NOMO-1 treated with dmso at 0.1 percent for 144 hours (cell line): ENCODE results near the gene STIMATE.
A peak's percentile ranks its signal among the peaks of the same experiment; 100 is the strongest.

Experiments
- DNase-seq: peaks from one replicate; lab custom pipeline; 2025; ENCODE audit not compliant: unreplicated experiment; lab: John Stamatoyannopoulos, UW

Gene STIMATE

DNA sequence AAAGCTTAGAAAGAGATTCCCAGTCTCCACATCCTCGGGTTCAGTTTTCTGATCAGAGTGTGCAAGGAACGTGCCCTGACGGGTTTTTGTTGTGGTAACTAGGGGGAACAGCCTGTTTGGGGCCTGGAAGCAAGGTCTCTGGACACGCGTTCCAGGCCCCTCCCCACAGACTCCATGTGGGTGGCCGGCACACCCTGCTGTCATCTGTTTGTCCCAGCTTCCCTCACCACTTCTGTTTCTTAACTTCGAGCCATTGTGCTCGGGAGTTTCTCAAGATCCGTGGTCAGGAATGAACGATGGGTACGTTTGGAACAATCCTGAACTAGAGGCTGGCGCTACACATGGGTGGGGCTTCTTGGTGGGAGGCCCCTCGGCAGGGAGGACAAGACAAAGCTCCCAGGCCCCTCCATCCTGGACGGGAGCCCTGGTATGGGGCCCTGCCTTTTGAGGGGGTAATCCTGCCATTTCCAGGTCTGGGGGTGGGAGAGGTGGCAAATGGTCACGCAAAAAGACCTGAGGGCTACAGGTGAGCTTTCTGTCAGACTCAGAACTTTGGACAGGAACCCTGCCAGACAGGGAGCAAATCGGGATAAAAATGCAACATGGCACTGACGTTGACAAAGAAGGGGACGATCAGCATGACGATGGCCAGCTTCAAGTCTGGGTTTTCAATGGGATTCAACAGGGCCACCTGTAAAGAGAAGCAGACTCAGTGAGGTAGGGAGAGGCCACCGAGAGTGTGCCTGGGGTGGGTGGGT lies 54.1 kb downstream of the STIMATE start:
- DNase-seq = no peak

GRCh38 chr3:52842424-52842823 lies 54.9 kb downstream of the STIMATE start:
- no peak for DNase-seq

DNA sequence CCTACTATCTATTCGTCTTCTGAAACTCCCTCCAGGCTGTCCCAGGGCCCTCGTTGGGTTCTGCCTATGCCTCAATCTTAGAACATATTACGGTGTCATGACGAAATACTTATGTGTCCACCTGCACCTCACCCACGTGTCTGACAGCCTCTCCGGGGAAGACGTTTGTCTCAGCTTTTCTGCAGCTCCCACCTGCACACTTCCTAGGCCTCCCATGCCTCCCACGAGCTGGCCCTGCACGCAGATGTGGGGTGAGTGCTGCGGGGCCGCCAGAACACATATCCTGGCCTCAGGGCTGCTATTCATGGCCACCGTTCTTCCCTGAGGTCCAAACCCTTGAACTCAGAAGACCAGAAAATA lies 55.4 kb downstream of the STIMATE start:
- DNase-seq = no peak

DNA sequence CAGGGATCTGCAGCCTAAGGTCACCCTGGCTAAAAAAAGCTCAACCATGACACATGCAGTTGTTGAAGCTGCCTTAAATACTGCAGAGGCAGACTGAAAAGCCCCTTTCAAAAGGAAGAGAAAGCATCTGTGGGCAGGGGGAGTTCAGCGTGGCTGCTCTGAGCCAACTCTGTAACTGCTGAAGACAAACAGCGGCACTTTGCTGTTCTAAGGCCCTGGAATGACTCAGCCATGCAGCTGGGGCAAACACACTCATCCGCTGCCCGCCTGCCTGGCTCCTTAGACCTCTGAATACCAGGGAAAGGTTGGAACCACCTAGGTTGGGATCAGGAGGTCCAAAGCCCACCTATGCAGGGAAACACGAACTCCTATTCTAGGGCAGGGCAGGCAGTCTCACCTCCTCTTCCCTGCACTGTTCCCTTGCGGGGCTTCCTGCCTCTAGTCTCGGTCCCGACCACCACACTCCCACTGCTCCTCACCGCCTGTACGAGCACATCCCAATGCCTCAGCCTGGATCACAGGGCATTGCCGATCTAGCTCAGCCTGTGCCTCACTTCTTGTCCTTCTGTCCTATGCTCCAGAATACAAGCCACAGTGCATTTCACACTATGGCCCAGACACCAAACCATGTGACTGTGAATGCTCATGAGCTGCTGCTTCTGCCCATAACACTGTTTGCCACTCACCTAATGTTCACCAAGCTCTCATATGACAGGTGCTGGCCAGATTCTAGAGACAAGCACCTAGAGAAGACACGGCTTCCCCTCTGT lies 56.0 kb downstream of the STIMATE start:
- DNase-seq = no peak

DNA sequence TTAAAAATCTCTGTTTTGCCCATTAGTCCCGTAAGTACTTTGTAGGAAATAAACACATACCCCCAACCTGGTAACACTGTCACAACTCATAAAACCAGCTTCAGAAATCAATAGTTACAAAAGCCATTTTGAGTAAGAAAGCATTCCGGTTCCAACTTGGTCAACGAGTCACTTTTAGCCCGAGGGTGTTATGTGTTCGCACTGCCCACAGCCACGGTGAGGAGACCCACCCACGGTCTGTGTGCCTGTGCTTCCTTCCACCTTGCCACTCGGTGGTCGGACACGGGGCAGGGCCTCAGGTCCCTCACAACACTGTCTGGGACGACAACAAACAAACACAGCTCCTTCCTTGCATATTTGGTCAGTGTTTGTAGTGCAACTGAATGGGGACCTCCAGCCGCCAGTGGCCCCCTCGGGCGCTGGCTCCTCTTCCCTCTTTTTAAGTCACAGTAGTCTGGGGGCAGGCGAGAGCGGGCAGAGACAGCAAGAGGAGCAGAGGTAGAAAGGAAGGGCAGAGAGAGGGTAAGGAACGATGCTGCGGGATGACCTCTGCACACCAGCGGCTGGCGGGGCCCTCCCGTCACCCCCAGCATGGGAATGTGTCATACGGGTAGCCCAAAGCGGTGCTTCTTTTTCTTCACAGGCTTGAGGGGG lies 57.3 kb downstream of the STIMATE start:
- no peak for DNase-seq

DNA sequence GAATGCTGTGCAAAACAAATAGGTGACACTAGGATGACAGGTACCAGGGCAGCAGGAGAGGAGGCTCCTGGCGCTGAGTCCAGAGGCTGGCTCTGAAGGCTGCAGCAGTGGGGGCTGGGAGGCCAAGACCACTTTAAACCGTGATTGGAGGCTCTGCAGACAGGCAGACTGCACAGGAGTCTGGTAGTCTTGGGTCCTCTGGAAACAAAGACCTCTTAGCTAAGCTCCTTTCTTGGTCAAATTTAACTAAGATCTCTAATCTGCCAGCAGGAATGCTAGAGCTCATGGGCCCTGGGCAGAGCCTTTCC lies 58.1 kb downstream of the STIMATE start:
- no peak for DNase-seq

DNA sequence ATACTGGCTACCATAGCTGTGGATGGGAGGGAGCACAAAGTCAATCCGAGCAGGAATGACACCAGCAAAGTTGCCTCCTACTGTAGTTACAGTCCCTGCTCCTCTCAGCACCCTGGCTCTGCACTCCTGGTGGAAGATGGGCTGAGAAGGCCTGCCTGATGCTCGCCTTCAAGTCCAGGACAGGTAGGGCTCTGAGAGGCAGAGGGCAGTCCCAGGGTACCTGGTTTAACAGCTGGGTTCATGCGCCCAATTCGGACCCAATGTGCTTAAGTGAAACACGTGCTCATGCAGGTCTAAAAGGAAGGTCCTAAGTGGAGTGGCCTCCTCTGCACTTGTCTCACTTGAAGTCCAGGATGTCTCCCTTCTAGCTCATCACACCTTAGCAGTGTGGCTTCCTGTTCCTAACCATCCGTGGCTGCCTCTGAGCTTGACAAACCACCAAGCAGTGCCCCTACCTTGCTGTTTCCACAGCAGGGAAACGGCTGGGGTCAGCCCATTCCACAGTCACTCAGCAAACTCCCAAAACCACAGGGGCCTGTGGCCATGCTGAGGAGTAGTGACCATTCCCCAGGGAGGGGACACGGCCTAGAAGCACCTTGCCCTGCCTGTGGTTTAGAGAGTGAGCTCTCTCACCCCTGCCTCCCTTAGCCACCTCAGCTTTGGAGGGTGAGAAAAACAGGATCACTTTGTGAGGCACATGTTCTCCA lies 58.6 kb downstream of the STIMATE start:
- no peak for DNase-seq

DNA sequence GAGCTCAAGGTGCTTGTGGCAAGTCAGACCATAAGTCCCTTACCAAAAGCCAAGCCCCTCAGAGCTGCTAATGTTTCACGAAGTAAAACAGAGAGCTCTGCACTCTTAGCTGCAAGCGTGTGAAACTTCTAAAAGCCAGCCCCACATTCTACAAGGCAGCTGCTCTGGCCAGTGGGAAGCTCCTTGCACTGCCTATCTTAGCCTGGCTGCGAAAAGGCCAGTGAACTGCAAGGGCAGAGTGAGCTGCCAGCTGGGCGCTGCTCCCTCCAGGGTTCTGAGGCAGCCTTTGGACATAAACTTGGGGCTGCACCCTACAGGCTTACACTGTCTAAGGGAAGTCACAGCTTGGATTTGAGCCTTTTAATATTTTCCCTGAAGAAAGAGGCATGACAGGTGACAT lies 60.4 kb downstream of the STIMATE start:
- no peak for DNase-seq

DNA sequence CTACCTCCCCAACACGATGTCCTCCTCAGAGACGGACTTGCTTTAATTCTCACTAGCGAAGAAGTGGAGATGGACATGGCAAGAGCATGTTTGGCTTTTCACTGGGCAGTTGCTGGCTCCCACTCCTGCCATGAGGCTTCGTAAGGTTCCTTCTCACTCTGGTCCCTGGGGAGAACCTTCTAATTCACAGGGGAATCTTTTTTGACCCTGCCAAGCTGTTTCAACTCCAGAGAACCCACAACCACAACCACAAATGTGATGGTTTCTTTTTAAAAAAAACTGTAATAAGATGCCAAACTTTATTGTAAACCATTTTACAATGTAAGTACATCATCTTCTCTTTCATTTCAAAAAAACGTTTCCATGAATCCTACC lies 60.9 kb downstream of the STIMATE start:
- no peak for DNase-seq

DNA sequence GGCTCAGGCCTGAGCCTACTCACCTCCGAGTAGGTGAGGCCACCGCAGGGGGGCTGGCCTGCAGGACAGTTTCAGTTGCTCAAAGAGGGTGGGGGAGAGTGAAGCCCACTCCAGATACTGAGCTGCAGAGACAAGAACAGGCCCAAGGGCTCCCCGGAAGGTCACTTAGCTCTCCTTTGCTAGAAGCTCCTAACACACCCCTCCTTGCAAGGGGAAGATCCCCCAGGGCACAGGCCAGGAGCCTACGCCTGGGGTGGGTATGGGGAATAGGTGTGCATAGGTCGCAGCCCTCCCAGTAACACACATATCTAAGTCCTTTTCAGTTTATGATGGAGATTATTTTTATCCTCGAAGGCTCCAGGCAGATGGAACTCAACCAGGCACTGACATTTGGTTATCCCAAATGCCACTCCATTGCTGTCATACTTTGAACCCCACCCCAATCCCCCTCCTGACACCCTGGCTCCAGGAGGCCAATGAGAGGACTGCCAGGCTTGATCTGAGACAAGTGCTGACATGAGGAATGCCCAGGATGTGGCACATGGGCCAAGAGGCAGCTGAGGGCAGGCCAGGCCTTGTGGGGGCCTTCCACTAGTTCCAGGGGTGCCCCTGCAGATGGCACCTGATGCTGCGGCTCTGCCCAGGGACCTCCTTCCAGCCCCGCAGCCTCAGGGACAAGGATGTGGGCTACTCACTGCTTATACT lies 61.4 kb downstream of the STIMATE start:
- no peak for DNase-seq

DNA sequence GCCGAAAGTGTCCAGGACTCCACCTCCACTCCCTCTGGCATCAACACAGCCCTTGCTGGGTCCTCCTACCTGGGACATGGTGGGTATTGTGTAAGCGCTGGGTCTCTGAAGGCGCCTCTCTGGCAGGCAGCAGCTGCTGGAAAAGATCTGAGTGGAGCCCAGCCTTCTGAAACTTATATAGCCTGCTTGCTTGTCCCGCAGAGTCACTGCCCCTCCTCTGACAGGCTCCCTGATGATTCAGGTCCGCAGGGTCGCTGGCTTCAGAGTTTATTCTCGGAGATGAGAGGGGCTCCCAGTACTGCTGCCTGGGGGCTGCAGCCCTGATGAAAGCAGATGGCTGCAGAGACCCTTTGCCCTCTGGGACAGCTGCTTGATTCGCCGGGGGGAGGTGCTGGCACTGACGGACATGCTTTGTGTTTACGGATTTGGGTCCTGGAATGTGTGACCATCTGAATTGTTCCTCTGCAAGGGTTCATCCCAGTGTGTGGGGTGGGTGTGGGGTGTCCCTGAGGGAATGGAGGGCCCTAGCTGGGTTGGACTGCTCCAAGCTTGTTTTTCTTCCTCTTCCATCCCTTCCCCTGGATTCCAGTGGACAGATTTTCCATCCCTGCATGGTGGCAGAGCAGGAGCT lies 62.4 kb downstream of the STIMATE start, which contains the start of gene MUSTN1:
TSS of gene MUSTN1 (minus strand) at position 149 of the 631 bp plus-strand sequence. CDS start at position 78, 71 bp downstream.
- no peak for DNase-seq

- DNase-seq = no peak
Observed at GRCh38 chr3:52833202-52833601, 64.1 kb downstream of the STIMATE start.

GRCh38 chr3:52831500-52832301 lies 65.6 kb downstream of the STIMATE start:
- no peak for DNase-seq

- DNase-seq = no peak
Observed at GRCh38 chr3:52830535-52831258, 66.7 kb downstream of the STIMATE start, which contains the start of gene ITIH4. Gene ITIH4, minus strand, starts transcription at chr3:52830672. Its CDS starts 30 bp downstream, at chr3:52830642.

DNA sequence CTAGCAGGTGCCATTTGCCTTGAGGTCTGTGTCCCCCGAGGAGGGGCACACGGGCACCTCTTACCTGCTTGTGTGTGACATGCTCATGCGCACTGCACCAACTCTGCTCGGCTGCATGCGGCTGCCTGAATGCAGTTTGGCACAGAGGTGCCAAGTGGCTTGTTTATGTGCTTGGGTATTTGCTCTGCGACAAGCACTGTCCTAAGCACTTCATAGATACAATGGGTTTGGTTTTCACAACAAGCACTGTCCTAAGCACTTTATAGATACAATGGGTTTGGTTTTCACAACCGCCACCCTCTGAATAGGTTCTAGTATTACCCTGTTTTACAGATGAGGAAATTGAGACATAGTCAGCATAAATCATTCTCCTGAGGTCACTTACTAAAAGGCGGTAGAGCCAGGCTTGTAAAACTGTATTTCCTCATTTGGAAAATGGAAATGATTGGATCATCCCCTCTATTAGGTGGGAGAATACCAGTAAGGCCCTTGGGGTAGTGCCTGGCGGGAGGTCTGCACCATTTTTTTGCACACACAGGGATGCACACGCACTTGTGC lies 67.4 kb downstream of the STIMATE start:
- peak; percentile 64 for DNase-seq

DNA sequence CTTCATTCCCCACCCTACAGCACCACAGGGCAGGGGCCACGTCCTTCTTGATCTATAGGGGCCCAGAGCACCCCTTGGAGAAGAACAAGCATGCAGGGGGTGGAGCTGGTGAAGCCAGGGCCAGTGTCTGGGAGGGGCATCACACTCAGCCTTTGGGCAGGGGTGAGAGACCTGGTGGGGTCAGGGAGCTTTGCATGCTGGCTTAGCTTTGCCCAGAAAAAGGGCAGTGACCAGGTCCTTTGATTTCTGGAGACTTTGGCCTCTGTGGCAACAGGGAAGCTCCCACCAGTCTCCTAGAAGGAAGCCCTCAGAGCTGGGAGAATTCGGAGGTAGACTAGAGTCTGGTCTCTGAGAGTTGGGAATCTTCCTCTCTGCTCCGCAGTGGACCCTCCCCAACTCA lies 67.9 kb downstream of the STIMATE start:
- no peak for DNase-seq

DNA sequence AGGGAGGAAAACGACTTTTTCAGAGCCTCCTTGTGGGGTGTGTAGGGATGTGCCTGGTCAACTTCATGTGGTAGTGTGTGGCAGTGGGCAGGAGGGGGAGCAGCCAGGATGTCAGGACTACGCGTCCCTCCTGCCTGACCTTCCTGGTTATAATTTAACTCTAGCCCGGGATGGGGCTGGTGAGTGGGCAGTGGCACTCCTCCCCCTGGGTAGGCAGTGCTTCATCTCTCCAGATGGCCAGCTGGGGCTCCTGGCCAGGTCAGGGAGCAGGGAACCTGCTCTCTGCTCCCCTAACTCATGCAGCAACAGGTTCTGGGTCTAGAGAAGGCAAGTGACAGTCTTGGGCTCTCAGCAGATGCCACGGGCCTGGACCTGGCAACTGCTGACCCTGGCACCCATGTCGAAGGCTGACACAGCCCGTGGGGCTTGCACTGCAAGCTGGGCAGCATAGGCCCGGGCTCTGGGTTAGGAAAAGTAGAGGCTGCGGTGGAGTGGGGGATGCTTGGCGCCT lies 69.4 kb downstream of the STIMATE start:
- DNase-seq = no peak

- peak; percentile 44 for DNase-seq
Observed at GRCh38 chr3:52827441-52827840, 69.9 kb downstream of the STIMATE start.
